HG03432 (cell line): Measurements from ENCODE around the gene DDIAS.
"Not testable (repeated sequence)": the region's sequence is repeated elsewhere in the genome, so short reads cannot be mapped to it uniquely, and the experiment has no call there.

Experiments used
- ATAC-seq: cut with Tn5 transposase; IDR thresholded peaks from one replicate; pipeline ENCODE4 v1.9.1; 2021; ENCODE audit warnings: mild to moderate bottlenecking, moderate library complexity; ENCODE audit not compliant: unreplicated experiment

The DDIAS gene, protein sequence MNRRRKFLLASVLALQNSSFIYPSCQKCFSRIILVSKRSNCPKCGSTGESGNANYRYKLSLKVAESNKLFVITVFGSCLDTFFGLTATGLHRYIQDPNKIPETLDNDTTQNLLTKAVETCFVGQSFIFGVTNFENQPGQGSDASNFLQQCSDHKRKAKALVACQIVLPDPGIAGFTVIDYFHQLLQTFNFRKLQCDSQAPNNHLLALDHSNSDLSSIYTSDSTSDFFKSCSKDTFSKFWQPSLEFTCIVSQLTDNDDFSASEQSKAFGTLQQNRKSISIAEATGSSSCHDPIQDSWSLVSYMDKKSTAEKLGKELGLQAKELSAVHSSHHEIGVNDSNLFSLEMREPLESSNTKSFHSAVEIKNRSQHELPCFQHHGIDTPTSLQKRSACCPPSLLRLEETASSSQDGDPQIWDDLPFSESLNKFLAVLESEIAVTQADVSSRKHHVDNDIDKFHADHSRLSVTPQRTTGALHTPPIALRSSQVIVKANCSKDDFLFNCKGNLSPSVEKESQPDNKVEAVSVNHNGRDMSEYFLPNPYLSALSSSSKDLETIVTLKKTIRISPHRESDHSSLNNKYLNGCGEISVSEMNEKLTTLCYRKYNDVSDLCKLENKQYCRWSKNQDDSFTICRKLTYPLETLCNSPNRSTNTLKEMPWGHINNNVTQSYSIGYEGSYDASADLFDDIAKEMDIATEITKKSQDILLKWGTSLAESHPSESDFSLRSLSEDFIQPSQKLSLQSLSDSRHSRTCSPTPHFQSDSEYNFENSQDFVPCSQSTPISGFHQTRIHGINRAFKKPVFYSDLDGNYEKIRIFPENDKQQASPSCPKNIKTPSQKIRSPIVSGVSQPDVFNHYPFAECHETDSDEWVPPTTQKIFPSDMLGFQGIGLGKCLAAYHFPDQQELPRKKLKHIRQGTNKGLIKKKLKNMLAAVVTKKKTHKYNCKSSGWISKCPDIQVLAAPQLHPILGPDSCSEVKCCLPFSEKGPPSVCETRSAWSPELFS

DNA sequence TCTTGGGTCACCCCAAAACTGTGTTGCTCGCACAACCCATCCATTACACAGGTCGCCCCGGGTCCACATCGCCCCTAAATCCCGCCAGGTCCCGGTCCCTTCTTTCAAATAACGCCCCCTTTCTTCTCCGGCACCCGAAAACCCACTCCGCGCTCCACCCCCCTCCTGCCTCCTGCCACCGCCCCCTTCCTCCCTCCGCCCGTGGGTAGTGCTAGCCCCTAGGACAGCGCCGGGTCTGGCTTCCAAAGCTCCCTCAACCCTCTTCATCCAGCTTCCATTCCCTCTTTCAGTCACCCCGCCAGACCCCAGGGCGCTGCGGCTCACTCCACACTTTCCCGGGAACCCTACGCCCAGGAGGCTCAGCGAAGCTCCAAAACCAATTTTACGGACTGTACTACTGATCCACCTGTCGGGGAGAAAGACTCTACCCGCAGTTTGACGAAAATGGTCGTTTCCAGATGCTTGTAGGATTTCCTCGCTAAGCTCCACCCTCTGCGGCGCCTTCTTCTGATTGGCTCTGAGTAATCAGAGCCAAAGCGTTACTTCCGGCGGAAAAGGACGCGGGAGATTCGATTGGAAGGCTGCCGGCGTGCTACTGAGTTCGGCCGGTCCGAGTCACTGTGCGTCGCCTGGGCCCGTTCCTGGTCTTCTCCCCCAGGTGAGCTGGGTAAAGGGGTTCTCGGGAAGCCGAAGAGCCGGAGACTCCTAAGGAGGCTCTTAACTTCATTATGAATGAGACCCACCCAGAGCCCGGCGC, at the start of gene DDIAS:
DDIAS (plus strand) TSS at position 572 of the 757 bp plus-strand sequence. CDS start 13,003 bp downstream, outside the sequence.
- ATAC-seq = peak; percentile 70

DNA sequence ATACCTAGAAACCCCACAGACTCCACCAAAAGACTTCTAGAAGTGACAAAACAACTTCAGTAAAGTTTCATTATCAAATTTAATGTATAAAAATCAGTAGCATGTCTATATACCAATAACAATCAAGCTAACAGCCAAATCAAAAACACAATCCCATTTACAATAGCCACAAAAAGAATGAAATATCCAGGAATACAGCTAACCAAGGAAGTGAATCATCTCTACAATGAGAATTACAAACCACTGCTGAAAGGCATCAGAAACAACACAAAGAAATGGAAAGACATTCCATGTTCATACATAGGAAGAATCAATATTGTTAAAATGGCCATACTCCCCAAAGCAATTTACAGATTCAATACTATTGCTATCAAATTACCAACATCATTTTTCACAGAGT, 47.3 kb upstream of the DDIAS start:
- no peak for ATAC-seq

DNA sequence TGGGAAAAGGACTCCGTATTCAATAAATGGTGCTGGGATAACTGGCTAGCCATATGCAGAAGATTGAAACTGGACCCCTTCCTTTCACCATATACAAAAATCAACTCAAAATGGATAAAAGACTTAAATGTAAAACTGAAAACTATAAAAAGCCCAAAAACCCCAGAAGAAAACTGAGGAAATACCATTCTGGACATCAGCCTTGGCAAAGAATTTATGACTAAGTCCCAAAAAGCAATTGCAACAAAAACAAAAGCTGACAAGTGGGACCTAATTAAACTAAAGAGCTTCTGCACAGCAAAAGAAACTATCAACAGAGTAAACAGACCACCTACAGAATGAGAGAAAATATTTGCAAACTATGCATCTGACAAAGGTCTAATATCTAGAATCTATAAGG, 46.6 kb upstream of the DDIAS start:
- ATAC-seq = not testable (repeated sequence)

DNA sequence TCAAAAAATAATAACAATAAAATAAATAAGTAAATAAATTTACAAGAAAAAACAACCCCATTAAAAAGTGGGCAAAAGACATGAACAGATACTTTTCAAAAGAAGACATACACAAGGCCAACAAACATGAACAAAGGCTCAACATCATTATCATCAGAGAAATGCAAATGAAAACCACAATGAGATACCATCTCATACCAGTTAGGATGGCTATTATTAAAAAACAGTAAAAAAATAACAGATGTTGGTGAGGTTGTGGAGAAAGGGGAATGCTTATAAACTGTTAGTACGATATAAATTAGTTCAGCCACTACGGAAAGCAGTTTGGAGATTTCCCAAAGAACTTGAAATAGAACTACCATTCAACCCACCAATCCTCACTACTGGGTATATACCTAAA, 45.9 kb upstream of the DDIAS start:
- no peak for ATAC-seq

DNA sequence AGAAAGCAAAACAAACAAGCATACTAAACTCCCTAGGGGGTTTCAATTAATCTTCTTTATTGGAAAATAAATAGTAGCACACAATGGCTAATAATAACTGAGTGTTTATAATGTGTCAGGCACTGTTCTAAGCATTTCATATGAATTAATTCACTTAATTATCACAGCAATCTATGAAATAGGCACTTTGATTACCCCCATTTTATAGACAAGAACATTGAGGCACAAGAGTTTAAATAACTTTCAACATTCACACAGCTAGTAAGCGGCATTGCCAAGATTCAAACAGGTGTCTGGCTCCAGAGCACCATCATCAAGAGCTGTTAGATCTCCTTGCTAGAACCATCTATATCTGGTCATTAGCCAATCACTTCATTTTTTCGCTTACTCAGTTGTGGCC, 44.4 kb upstream of the DDIAS start:
- no peak for ATAC-seq

DNA sequence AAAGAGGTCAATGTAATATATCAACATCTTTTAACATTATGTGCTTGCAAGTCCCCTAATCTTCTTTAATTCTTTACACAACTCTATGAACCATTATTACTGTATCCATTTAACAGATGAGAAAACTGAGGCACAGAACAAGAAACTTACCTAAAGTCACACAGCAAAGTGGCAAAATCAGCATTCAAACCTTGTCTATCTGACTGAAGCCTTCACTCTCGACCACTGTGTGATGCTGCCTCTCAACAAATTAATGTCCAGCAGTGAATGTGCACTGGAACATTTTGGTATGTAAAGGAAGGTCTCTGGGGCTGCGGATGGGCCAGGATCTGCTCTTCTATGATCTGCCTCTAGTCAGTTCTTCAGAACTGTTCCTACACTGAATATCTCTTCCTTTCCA, 43.4 kb upstream of the DDIAS start:
- ATAC-seq = no peak

DNA sequence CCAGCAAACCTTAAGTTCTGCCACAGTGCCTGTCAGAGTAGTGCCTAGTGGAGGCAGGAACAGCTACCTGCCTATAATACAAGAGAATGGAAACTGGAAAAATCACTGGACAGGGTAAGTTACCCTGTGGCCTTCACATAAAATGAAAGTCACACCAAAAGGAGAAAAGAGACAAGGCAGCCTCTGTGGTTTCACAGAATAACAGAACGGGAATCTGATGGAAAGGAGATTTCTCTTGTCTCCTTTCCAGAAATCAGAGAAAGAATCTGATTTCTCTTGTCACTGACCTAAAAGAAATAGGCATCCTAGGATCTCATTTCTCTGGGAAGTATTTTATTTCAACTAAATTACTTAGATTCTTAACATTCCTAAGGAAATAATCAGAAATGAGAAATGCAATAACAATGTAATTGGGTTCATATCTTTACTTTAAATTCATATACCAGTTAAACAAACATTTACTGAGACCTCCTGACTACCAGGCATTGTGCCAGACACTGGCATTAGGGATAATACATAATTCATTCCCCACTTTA, 42.9 kb upstream of the DDIAS start:
- ATAC-seq = no peak

DNA sequence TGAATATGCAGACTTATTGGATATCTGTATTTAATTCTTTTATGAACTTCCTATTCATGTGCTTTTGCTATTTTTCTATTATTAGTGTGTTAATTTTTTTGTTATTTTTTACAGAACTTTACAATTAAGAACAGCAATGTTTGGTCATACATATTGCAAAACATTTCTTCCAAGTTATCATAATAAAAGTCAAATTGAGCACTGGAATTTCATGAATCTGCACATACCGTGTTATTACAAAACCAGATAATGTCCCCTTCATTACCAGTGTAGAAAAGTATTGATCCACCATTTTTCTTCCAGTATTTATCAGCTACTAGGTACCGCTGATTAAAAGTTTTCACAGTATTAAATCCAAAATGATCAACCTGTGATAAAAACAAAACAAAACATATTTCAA, 41.8 kb upstream of the DDIAS start:
- ATAC-seq = no peak

DNA sequence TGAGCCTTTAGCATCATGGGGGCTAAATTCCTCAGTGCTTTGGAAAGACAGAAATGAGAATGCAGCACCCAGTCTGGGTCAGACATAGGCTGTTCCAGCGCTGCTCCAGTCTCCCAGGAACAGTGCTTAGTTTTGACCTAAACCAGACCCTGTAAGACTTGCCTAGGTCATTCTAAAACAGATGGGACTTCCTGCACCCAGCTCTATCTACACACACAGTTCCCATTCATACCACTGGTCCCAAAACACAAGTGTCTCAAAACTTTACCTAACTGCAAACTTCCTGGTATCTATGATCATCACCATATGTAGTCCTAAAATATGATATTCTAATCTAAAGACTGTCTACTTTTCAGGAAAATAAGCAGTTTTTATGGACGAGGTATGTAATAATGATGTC, 39.2 kb upstream of the DDIAS start:
- no peak for ATAC-seq

DNA sequence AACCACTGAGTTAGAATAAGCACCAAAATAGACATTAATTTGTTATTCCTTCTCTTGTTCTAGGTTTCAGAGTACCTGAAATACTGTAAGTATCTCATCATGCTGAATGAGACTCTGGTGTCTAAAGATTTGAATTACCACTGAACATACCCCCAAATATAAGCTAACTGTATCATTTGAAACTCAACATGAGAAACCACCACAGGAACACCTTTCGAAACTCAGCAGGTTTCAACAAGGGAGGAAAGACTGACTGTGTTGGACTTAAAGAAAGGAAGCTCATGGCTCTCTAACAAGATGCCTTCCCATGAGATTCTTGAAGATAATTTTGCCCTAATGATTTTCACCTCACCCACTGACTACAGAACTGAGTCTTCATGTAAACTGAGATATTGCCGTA, 38.3 kb upstream of the DDIAS start:
- ATAC-seq = no peak

DNA sequence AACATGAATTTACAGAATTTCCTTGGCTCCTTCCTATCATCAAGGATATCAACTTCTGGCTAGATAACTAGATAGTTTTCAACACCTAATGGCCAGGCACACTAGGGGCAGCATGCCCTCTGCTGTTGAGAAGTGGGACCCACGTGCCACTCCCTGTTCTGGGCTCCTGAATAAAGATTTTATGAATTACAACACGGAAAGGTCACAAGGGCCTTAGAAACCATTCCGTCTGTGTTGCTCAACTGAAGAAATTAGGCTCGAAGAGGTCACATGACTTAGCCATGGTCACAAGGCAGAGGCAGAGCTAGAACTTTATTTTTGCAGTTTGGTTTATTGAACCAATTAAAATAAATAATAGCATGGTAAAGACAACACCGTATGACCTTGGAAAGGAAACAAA, 37.3 kb upstream of the DDIAS start:
- ATAC-seq = no peak

DNA sequence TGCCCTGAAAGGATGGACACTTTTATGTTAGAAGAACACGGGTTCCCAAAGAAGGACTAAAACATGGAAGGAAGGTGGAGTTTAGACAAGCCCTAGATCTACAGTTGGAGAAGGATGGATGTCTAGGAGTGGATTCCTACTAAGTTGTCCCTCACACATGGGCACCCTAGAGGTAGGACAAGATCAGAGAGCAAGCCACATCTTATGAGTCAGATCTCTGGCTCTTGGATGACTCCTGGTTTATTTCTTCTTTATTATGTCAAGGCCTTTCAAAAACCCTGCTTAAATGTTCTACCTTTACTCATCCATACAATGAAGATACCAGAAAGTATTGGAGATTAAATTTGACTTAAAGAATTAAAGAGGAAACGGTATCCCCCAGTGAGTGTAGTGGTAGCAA, 35.7 kb upstream of the DDIAS start:
- no peak for ATAC-seq

DNA sequence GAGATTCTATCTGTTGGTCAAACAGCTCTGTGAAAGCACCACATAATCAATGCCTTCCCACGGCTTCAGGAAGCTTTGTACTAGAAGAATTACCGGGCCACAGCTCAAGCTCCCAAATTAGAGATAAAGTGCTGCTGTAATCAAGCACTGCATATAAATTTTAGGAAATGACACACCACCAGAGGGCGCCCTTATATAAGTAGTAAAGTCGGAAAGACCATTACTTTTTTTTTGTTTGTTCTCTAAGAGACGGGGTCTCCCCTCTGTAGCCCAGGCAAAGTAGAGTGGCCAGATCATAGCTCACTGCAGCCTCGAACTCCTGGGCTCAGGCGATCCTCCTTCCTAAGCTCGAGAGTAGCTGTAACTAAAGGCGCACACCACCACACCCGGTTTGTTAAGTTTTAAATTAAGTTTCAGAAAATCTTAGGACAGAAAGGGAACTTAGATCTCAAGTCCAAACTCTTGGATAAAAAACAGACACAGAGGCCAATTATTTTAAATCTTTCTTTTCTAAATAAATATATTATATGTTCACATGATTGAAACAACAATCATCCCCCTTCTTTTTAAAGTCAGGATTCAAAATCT, 33.9 kb upstream of the DDIAS start:
- peak; percentile 48 for ATAC-seq

DNA sequence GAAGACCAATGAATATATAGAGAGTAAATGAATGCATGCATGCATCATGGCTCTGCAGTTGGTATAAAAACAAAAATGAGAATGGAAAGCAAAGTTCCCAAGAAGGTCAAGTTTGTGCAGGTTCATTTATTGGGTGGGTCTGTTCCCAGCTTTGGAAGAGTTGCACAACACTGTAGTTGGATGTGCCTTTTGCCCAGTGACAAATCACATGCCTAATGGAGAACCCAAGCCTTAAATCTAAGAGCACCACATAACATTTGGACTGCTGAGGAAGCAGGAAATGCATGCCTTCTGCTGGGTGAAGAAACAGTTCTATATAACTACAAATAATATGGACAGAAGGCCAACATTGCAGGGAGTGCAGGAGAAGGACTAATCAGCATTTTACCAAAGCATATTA, 31.9 kb upstream of the DDIAS start:
- ATAC-seq = no peak

DNA sequence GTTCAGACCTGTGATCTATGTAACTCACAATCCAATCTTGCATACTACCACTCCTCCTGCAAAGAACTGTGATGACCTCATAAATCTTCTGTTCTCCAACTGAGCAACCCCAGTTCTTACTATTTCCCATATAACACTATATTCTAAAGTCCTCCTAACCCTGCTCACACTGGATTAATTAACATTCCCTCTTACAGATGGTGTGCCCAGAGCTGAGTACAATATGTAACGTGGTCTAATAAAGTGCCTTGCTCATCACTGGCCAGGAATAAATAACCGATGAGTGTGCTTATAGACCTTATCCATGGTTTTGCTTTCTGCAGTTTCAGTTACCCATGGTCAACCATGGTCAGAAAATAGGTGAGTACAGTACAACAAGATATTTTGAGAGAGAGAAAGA, 29.9 kb upstream of the DDIAS start:
- no peak for ATAC-seq

DNA sequence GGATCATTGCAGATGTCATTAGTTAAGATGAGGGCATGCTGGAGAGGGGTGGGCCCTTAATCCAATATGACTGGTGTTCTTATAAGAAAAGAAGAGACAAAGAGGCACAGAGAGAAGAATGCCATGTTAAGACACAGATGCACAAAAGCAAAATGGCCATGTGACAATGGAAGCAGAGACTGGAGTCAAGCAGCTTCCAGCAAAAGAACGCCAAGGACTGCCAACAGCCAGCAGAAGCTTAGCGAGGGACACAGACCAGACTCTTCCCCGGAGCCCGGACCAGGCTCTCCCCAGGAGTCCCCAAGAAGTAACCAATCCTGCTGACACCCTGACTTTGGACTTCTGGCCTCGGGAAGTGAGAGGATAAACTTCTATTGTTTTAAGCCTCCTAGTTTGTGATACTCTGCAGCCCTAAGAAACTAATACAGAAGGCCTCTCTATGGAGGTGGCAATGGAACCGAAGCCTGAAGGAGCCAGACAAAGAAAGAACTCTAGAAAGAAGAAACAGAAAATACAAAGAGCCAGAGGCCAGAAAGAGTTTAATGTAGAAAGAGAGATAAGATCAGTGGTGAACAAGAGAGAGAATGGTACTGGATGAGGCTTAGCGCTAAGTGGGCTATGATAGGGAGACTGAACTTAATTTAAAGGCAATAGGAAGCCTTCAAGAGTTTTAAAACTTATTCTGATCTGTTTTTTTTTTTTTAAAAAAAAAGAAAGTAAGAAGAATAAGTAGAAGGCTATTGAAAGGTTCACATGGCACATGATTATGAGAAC, 29.0 kb upstream of the DDIAS start:
- ATAC-seq = no peak

DNA sequence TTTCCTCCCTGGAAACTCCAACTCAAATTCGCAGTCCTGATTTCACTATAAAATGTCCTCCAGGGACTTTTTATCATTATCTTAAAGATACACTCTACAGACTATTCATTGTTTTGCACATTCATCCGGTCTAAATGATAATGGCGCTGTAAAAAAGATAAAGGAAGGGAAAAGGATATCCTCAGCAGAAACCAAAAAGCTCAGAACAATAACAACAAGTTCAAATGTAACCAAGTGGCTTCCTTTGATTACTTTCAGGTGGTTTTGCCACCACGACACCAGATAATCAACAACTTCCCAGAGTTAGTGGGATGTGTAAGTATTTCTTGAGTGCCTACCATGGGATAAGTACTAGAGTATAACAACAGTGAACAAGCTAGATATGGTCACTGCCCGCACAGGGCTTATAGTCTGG, 27.6 kb upstream of the DDIAS start:
- ATAC-seq = no peak

DNA sequence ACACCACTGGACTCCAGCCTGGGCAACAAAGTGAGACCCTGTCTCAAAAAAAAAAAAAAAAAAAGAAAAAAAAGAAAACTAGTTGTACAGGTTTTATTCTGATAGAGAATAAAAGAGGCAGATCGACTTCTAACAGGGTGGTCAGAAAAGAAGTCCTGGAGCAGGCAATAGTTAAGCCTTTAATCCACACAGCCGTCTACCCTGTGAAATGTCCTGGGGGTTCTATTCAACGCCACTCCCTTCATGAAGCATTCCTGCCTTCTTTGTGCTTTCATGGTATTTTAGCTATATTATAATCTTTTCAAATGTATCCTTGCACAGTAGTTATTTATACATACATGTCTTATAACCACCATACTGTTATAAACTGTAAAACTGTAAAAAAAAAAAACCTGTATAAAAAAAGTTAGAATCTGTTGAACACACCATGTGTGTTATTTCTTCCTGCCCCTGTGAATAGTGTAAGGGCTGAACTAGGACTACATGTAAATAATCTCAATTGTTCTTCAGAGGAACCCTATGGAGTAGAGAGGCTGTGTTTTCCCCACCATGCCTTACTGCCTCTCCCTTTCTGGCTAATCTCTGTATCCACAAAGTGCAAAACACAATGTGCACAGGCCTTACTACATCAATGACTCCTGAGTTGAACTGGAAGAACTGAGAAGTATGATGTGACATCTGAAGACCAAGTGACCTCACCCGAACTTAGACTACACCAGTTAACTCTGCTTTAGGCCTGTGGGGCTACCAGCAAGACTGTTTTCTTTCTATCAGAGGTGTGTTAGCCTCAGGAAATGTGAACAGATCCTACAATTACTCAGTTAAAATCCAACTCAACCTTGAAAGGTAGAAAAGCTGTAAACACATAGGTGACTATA, 26.7 kb upstream of the DDIAS start:
- ATAC-seq = no peak

DNA sequence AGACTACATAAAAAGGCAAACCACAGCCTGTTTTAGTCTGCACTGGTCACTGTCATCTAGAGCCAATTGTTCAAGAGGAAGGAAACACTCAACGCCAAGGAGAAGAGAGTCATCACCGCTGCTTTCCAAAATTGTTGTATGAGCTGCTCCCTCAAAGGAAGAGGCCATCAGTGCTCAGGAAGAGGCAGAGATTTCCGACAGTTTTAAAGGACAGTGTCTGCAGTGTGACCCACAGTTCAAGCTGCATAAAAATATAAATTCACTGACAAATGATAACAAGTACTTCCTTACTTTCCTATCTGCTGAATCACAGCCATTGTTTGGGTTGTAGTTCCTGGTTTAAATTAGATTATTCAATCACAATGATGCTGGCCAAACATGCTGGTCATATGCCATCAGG, 17.7 kb upstream of the DDIAS start:
- ATAC-seq = no peak
